CD4-positive, alpha-beta T cell (primary cell): ENCODE results near the gene ITGA11. TPM values are rescaled to one million over a fixed set of nuclear protein-coding genes. Genes with fewer than 3 reads are reported as not detected.

ENCODE experiments used
- ATAC-seq: fragments of 200-7000 bp; cut with Tn5 transposase; one replicate; pipeline ENCODE4 v1.10.0; 2022; ENCODE audit warnings: mild to moderate bottlenecking; ENCODE audit not compliant: poor library complexity
- CTCF ChIA-PET: fragments of 350-600 bp; sonication (Branson Sonifier 250); formaldehyde crosslinking; loops from one replicate; lab custom pipeline; 2021; ENCODE audit warnings: antibody characterized with exemption, inconsistent platforms; lab: Charles Lee
- POLR2A ChIA-PET: fragments of 350-600 bp; sonication (Branson Sonifier 250); formaldehyde crosslinking; loops from one replicate; lab custom pipeline; 2021; ENCODE audit warnings: antibody characterized with exemption, inconsistent platforms; lab: Charles Lee
- DNase-seq, 14 experiments: peaks; one replicate each; pipeline ENCODE4 v3.0.0-alpha.2; 2013 to 2020; ENCODE audit warnings: mixed read lengths in 2 of 14
- H3K27ac ChIP-seq, 2 donors: one replicate each; pipeline versions ENCODE4 v1.5.1 to v1.7.0; 2013; ENCODE audit warnings: low read length in 2 of 2, low read depth in 1 of 2, mild to moderate bottlenecking in 1 of 2
- H3K27me3 ChIP-seq, 2 experiments: 1 replicate in 1 of 2; 2 replicates in 1 of 2; pipeline versions ENCODE4 v1.6.1 to v1.7.0; 2013; ENCODE audit warnings: low read length in 2 of 2, control low read depth in 1 of 2, mild to moderate bottlenecking in 1 of 2, moderate library complexity in 1 of 2; ENCODE audit not compliant: insufficient read depth in 2 of 2, control insufficient read depth in 1 of 2
- H3K36me3 ChIP-seq: one replicate; pipeline ENCODE4 v1.6.1; 2013; ENCODE audit warnings: low read length, control low read depth; ENCODE audit not compliant: insufficient read depth
- H3K4me1 ChIP-seq: one replicate; pipeline ENCODE4 v1.6.1; 2013; ENCODE audit warnings: low read length, control low read depth; ENCODE audit not compliant: insufficient read depth
- H3K4me3 ChIP-seq: one replicate; pipeline ENCODE4 v1.5.1; 2013; ENCODE audit warnings: mild to moderate bottlenecking, low read length, moderate library complexity
- H3K9me3 ChIP-seq, 2 experiments: 1 replicate in 1 of 2; 2 replicates in 1 of 2; pipeline versions ENCODE4 v1.6.1 to v1.7.0; 2013; ENCODE audit warnings: low read length in 2 of 2, mild to moderate bottlenecking in 2 of 2, control low read depth in 1 of 2, moderate library complexity in 1 of 2; ENCODE audit not compliant: control insufficient read depth in 1 of 2, insufficient read depth in 1 of 2
- H3K27ac Mint-ChIP-seq: one replicate; pipeline ENCODE4 v1.8.0; 2020; ENCODE audit warnings: mixed read lengths
- H3K27me3 Mint-ChIP-seq: one replicate; pipeline ENCODE4 v1.8.0; 2021; ENCODE audit warnings: mixed read lengths
- H3K36me3 Mint-ChIP-seq: one replicate; pipeline ENCODE4 v1.8.0; 2021; ENCODE audit warnings: low read depth, mixed read lengths
- H3K4me1 Mint-ChIP-seq: one replicate; pipeline ENCODE4 v1.8.0; 2021; ENCODE audit warnings: low read depth, mixed read lengths
- H3K4me3 Mint-ChIP-seq: one replicate; pipeline ENCODE4 v1.8.0; 2020; ENCODE audit warnings: mild to moderate bottlenecking, mixed read lengths
- H3K9me3 Mint-ChIP-seq: one replicate; pipeline ENCODE4 v1.8.0; 2020; ENCODE audit warnings: mixed read lengths
- intact Hi-C, 2 experiments: fragments of 100-400 bp; cut with DNase I in 1 of 2; cut with micrococcal nuclease in 1 of 2; formaldehyde crosslinking; loops; one replicate each; pipeline versions ENCODE4 v1.15.1 to v1.9.0; 2023 to 2025; cut with DNase I, micrococcal nuclease
- total RNA-seq, 174 experiments: library from RNA in 2 of 174; stranded (reverse) in 2 of 174; gene quantifications; one replicate each; pipeline ENCODE4 v1.2.3 and lab custom pipeline; 2021 to 2026
- TF ChIP-seq, protein P1 (sequence below): fragments of 200-600 bp; IDR thresholded peaks from one replicate; pipeline ENCODE4 v1.8.0; 2022; ENCODE audit warnings: antibody characterized with exemption, mild to moderate bottlenecking

The ITGA11 gene
- total RNA-seq, 2 experiments from 2014 or later: 0.08 to 0.20 TPM

DNA sequence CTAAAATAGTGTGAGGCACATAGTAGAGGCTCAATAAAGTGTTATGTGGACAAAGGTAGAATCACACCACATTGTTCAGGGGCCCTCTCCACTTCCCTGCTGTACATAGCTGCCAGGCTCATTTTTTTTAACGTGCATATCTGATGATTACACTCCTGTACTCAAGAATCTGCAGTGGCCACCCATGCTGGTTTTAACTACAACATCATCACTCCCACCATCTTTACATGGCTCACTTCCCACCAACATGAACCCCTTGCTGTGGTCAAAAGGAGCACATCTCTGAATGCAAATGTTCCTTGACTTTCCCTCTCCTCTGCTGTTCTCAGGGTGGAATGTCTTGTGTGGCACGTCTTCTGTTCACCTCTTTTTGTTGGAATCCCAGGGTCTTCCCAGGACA, 77.7 kb downstream of the ITGA11 start:
- TF ChIP-seq, protein P1, sequence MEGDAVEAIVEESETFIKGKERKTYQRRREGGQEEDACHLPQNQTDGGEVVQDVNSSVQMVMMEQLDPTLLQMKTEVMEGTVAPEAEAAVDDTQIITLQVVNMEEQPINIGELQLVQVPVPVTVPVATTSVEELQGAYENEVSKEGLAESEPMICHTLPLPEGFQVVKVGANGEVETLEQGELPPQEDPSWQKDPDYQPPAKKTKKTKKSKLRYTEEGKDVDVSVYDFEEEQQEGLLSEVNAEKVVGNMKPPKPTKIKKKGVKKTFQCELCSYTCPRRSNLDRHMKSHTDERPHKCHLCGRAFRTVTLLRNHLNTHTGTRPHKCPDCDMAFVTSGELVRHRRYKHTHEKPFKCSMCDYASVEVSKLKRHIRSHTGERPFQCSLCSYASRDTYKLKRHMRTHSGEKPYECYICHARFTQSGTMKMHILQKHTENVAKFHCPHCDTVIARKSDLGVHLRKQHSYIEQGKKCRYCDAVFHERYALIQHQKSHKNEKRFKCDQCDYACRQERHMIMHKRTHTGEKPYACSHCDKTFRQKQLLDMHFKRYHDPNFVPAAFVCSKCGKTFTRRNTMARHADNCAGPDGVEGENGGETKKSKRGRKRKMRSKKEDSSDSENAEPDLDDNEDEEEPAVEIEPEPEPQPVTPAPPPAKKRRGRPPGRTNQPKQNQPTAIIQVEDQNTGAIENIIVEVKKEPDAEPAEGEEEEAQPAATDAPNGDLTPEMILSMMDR: no peak
- Mint-ChIP-seq H3K27me3 (no peaks in the 10 kb centered on the region), H3K4me3 (no peak overlapping the region), H3K27ac (no peak overlapping the region), H3K36me3 (no peaks in the 10 kb centered on the region), H3K4me1 (peaks cover 7% of the 10 kb centered on the region), H3K9me3 (no peaks in the 10 kb centered on the region)
- no peak for DNase-seq
- Histone ChIP-seq H3K4me1 (peaks cover 6% of the 10 kb centered on the region), H3K36me3 (no peaks in the 10 kb centered on the region), H3K9me3 (no peaks in the 10 kb centered on the region), H3K4me3 (no peak overlapping the region), H3K27ac (no peak overlapping the region), H3K27me3 (no peaks in the 10 kb centered on the region)
- ATAC-seq: no peak
- intact Hi-C loops: no loop called here
- CTCF ChIA-PET: no interaction called here
- POLR2A ChIA-PET: no interaction called here

DNA sequence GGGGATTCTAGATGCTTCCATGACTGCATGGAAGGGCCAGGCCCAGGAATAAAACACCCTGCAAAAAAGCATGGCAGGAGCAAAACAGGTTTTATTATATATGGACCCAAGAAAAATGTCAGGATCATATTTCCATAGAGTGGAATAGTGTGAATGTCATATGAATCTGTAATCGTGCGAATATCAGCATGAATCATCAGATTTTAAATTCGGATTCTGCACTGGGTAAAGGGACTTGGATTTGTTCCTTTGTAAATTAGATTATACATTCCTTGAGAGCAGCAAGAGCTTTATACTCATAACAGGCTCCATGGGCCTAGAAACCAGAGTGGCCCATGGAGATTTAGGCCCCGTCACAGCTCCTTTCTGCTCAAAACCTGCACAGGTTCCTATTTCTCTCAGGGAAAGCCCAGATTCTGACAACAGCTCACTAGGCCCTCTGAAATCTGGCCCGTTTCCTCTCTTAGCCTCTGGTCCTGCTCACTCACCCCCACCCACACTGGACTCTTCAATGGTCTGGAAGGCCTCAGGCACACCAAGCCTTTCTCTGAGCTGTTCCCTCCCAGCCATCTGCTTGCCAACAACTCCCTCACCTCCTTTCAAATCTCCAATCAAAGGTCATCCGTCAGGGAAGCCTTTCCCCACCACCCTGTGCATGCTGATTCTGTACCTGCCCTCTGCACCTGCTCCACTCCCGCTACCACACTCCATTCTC, 78.4 kb downstream of the ITGA11 start:
- no peaks in the 10 kb centered on the region for H3K36me3 ChIP-seq
- TF ChIP-seq, protein P1: no peak
- peaks cover 6% of the 10 kb centered on the region for H3K4me1 ChIP-seq
- ATAC-seq (no peak), DNase-seq (no peak)
- Mint-ChIP-seq H3K27ac (no peak overlapping the region), H3K4me3 (no peak overlapping the region), H3K4me1 (peaks cover 7% of the 10 kb centered on the region), H3K36me3 (no peaks in the 10 kb centered on the region), H3K9me3 (no peaks in the 10 kb centered on the region), H3K27me3 (no peaks in the 10 kb centered on the region)
- ChIA-PET CTCF (interaction anchor here (0.5 kb wide), 1 partner anchor 29 kb away, joined by 3 read pairs; no protein-coding TSS in a partner anchor), POLR2A (interaction anchor here (1.9 kb wide), 1 partner anchor 76 kb away, joined by 6 read pairs; the partner anchor contains the start of gene FEM1B)
- H3K4me3 ChIP-seq: no peak overlapping the region
- H3K27ac ChIP-seq: no peak overlapping the region
- intact Hi-C loops: no loop called here
- no peaks in the 10 kb centered on the region for H3K27me3 ChIP-seq
- H3K9me3 ChIP-seq: no peaks in the 10 kb centered on the region

- H3K4me1 ChIP-seq: peaks cover 6% of the 10 kb centered on the region
- no peaks in the 10 kb centered on the region for H3K27me3 Mint-ChIP-seq
- H3K4me3 Mint-ChIP-seq: no peak overlapping the region
- no peak overlapping the region for H3K4me3 ChIP-seq
- H3K9me3 ChIP-seq: no peaks in the 10 kb centered on the region
- peaks cover 7% of the 10 kb centered on the region for H3K4me1 Mint-ChIP-seq
- ChIA-PET CTCF (interaction anchor here (0.5 kb wide), 1 partner anchor 30 kb away, joined by 3 read pairs; no protein-coding TSS in a partner anchor), POLR2A (interaction anchor here (0.6 to 1.9 kb wide), 7 partner anchors 9 to 1232 kb away, joined by 3 to 8 read pairs (median 3); partner anchors contain the start of gene FEM1B)
- DNase-seq (peak in 8 of 14 experiments; percentile 12 to 67 (median 25)), ATAC-seq (peak; percentile 68)
- H3K27me3 ChIP-seq: no peaks in the 10 kb centered on the region
- intact Hi-C loops: no loop called here
- H3K36me3 Mint-ChIP-seq: no peaks in the 10 kb centered on the region
- TF ChIP-seq, protein P1: no peak
- H3K9me3 Mint-ChIP-seq: no peaks in the 10 kb centered on the region
- H3K36me3 ChIP-seq: no peaks in the 10 kb centered on the region
- peak overlapping the region; percentile 52 for H3K27ac Mint-ChIP-seq
- H3K27ac ChIP-seq: no peak overlapping the region
Measured at GRCh38 chr15:68352401-68353062, 79.4 kb downstream of the ITGA11 start.
